Activated T-helper 1 cell treated with anti-CD3 and anti-CD28 coated beads, Interleukin-12 subunit alpha, Interleukin-12 subunit beta, Interleukin-2, Interleukin-4 antibody, amounts not matched to agents 30 ng/mL and 10 ng/mL and 1 ng/mL, durations not matched to agents 14 hours and 24 hours and 36 hours (primary cell): ENCODE data around the gene S100A7. TPM values are rescaled to one million over a fixed set of nuclear protein-coding genes. Genes with fewer than 3 reads are reported as not detected.
"Not testable (repeated sequence)": the region's sequence is repeated elsewhere in the genome, so short reads cannot be mapped to it uniquely, and the experiment has no call there.

Experiments
- DNase-seq: peaks from one replicate; pipeline ENCODE4 v3.0.0; 2021; ENCODE audit warnings: low spot score
- H3K27ac Mint-ChIP-seq: one replicate; pipeline ENCODE4 v1.8.0; 2021; ENCODE audit warnings: mild to moderate bottlenecking, mixed read lengths
- H3K27me3 Mint-ChIP-seq: one replicate; pipeline ENCODE4 v1.8.0; 2022; ENCODE audit warnings: mild to moderate bottlenecking, moderate library complexity, mixed read lengths; ENCODE audit not compliant: insufficient read depth
- H3K36me3 Mint-ChIP-seq: one replicate; pipeline ENCODE4 v1.8.0; 2021; ENCODE audit warnings: low read depth, mixed read lengths
- H3K4me1 Mint-ChIP-seq: one replicate; pipeline ENCODE4 v1.8.0; 2021; ENCODE audit warnings: low read depth, mixed read lengths
- H3K4me3 Mint-ChIP-seq: one replicate; pipeline ENCODE4 v1.8.0; 2021; ENCODE audit warnings: mild to moderate bottlenecking, moderate library complexity, mixed read lengths
- H3K9me3 Mint-ChIP-seq: one replicate; pipeline ENCODE4 v1.8.0; 2021; ENCODE audit warnings: mixed read lengths
- intact Hi-C: fragments of 100-400 bp; cut with micrococcal nuclease; formaldehyde crosslinking; loops from one replicate; pipeline ENCODE4 v1.15.1; 2024
- total RNA-seq: library from RNA; stranded (reverse); gene quantifications from 2 replicates; pipeline ENCODE4 v1.2.3, GENCODE V29; 2022

S100A7 gene
- total RNA-seq, 1 donor from 2014 or later, result not detected

- Mint-ChIP-seq H3K27ac (no peak overlapping the region), H3K4me1 (peaks cover 5% of the 10 kb centered on the region), H3K27me3 (peaks cover 23% of the 10 kb centered on the region), H3K36me3 (no peaks in the 10 kb centered on the region), H3K4me3 (no peak overlapping the region), H3K9me3 (peaks cover 6% of the 10 kb centered on the region)
- DNase-seq, result no peak
- intact Hi-C loops, result no loop called here
Observed at GRCh38 chr1:153466908-153467307, 6.5 kb upstream of the S100A7 start.

DNA sequence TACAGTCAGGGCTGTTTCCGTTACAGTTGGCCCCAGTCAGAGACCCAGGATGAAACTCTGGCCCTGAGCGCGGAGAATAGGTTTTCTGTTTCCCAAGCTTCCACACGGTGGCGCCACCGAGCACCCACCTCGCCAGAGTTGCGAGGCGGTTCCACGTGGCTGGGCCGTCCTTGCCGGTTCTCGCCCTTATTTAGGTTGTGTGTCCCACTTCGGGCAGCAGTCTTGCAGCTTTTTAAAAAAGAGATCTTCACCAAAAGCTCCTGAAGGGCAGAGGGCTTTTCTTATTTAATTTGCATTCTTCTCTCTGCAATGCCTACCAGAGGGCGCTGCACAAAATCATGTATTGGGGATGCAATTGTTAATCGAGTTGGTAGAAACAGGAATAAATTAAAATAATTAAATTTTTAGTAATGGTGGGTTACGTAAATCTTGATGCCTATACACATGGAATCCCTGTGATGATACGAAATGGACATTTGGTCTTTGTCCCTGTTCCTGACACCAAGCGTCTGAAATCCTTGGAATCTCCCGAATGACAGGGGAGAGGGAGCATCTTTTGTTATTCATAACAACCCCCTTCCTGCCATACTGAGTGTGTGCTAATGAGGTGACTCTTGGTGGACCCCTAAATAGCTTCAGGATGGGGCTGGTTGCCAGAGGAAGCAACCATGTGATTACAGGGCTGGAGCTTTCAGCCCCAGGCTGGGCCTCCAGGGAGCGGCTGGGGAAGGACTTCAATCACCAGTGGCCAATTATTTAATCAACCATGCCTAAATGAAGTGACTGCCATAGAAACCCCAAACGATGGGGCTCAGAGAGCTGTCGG, 5.6 kb upstream of the S100A7 start:
- Mint-ChIP-seq H3K4me3 (no peak overlapping the region), H3K4me1 (peaks cover 5% of the 10 kb centered on the region), H3K9me3 (no peaks in the 10 kb centered on the region), H3K27ac (no peak overlapping the region), H3K36me3 (no peaks in the 10 kb centered on the region), H3K27me3 (peaks cover 26% of the 10 kb centered on the region)
- peak; percentile 42 for DNase-seq
- intact Hi-C loops, result loop anchor here (1.0 kb wide), 2 partner anchors 29 to 114 kb away; no protein-coding TSS in a partner anchor

DNA sequence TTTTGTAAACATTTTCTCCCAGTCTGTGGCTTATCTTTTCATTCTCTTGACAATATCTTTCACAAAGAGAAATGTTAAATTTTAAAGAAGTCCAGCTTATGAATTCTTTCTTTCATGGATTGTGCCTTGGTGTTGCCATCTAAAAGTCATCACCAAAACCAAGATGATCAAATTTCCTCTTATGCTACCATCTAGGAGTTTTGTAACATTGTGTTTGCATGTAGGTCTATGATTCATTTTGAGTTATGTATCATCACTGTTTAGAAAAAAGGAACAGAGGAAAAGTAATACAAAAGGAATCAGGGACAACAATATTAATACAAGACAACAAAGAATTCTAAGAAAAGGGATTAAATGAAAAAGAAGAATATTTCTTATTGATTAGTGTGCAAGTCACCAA, 2.3 kb upstream of the S100A7 start:
- H3K27me3 Mint-ChIP-seq, result peaks cover 23% of the 10 kb centered on the region
- DNase-seq, H3K27ac Mint-ChIP-seq, intact Hi-C loops, H3K4me3 Mint-ChIP-seq, H3K9me3 Mint-ChIP-seq, H3K36me3 Mint-ChIP-seq, H3K4me1 Mint-ChIP-seq: not testable (repeated sequence)

DNA sequence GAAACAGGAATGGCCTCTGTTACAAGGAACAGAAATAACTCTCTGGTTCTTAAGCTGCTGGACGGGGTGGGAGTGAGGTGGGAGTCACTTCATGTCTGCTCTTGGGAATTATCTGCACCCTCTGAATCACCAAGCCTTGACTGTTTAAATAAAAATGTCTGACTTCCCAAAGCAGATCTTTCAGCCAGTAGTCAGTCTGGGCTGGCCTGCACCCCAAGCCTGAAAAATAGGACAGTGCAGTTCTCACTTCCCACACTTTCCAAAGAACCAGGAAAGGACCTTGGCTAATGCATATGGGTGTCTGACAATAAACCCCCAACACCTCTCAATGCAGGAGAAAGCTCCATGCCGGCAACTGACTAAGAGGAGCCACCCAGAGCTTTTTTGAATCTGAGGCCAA, 796 bp downstream of the S100A7 start:
- intact Hi-C loops, result no loop called here
- no peak for DNase-seq
- Mint-ChIP-seq H3K36me3 (no peaks in the 10 kb centered on the region), H3K27me3 (peaks cover 20% of the 10 kb centered on the region), H3K4me3 (no peak overlapping the region), H3K27ac (no peak overlapping the region), H3K4me1 (no peaks in the 10 kb centered on the region), H3K9me3 (no peaks in the 10 kb centered on the region)

- H3K27ac Mint-ChIP-seq, result no peak overlapping the region
- no peaks in the 10 kb centered on the region for H3K9me3 Mint-ChIP-seq
- no peak for DNase-seq
- H3K4me1 Mint-ChIP-seq, result no peaks in the 10 kb centered on the region
- intact Hi-C loops, result no loop called here
- peaks cover 4% of the 10 kb centered on the region for H3K27me3 Mint-ChIP-seq
- H3K36me3 Mint-ChIP-seq, result no peaks in the 10 kb centered on the region
- no peak overlapping the region for H3K4me3 Mint-ChIP-seq
Observed at GRCh38 chr1:153456396-153456795, 4.1 kb downstream of the S100A7 start.

GRCh38 chr1:153448851-153449250, 11.6 kb downstream of the S100A7 start:
- DNase-seq, H3K9me3 Mint-ChIP-seq, H3K36me3 Mint-ChIP-seq, H3K27ac Mint-ChIP-seq, H3K4me3 Mint-ChIP-seq, H3K27me3 Mint-ChIP-seq, H3K4me1 Mint-ChIP-seq, intact Hi-C loops: not testable (repeated sequence)

DNA sequence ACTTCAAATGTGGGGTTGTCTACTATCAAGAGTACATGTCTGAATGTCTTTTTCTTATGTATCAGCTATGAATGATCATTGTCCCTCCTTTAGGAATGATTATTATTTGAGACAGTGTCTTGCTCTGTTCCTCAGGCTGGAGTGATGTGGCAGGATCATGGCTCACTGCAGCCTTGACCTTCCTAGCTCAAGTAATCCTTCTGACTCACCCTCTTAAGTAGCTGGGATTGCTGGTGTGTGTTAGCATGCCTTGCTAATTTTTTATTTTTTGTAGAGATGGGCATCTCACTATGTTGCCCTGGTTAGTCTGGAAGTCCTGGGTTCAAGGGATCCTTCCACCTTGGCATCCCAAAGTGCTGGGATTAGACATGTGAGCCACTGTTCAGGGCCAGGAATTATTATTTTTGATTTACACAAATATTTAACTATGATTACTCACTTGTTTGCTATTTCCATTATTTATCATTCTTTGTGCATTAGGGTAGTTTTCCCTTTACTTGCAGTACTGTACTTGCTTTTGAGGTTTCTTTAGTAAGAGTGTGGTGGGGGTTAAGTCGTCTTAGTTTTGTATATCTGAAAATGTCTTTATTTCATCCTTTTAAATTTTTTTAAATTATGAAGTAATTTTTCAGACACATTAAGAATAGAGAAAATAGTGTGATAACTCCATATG, 12.8 kb downstream of the S100A7 start:
- Mint-ChIP-seq H3K4me3 (no peak overlapping the region), H3K36me3 (no peaks in the 10 kb centered on the region), H3K27ac (no peak overlapping the region), H3K4me1 (no peaks in the 10 kb centered on the region), H3K9me3 (no peaks in the 10 kb centered on the region), H3K27me3 (peaks cover 3% of the 10 kb centered on the region)
- intact Hi-C loops, result no loop called here
- no peak for DNase-seq

DNA sequence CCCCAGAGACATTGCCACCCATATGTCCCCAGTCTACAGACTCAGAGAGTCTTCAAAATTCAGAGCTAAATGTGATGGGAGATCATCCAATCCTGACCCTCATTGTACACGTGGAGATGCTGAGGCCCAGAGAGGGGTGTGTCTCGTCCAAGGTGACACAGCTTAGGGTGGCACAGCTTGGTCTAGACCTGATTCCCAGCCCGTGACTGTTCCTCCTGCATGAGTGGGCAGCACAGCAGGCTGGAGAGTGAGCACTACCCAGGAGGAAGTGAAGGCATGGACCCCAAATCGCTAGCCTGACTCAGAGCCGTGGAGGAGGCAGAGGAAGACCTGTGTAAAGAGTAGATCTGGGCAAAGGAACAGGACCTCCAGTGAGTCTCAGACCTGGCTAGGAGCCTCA, 16.4 kb downstream of the S100A7 start:
- Mint-ChIP-seq H3K36me3 (no peaks in the 10 kb centered on the region), H3K4me3 (no peak overlapping the region), H3K27me3 (peaks cover 3% of the 10 kb centered on the region), H3K4me1 (no peaks in the 10 kb centered on the region), H3K9me3 (no peaks in the 10 kb centered on the region), H3K27ac (no peak overlapping the region)
- no peak for DNase-seq
- intact Hi-C loops, result no loop called here

DNA sequence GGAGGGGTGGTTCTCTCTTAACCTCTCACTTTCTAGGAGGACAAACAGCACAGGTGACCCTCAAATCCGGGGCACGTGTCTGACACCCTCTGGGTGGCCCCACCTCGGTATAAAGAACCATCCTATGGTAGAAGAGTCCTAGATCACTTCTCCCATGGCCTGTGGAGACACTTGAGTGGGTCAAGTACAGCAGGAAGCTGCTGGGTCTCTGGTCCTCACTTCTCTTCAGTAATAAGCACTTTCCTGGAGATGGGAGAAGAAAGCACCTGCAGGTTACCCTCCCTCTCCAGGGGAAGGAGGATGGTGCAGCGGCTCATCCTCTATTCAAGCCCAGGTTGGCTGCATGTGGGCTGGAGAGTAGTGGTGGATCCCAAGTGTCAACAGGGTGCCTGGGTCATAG, 17.0 kb downstream of the S100A7 start:
- Mint-ChIP-seq H3K9me3 (no peaks in the 10 kb centered on the region), H3K27me3 (peaks cover 3% of the 10 kb centered on the region), H3K4me3 (no peak overlapping the region), H3K27ac (no peak overlapping the region), H3K36me3 (no peaks in the 10 kb centered on the region), H3K4me1 (no peaks in the 10 kb centered on the region)
- intact Hi-C loops, result no loop called here
- no peak for DNase-seq

GRCh38 chr1:153441238-153441755, 19.2 kb downstream of the S100A7 start:
- intact Hi-C loops, result no loop called here
- Mint-ChIP-seq H3K27ac (no peak overlapping the region), H3K36me3 (no peaks in the 10 kb centered on the region), H3K27me3 (no peaks in the 10 kb centered on the region), H3K4me3 (no peak overlapping the region), H3K9me3 (no peaks in the 10 kb centered on the region), H3K4me1 (no peaks in the 10 kb centered on the region)
- no peak for DNase-seq

DNA sequence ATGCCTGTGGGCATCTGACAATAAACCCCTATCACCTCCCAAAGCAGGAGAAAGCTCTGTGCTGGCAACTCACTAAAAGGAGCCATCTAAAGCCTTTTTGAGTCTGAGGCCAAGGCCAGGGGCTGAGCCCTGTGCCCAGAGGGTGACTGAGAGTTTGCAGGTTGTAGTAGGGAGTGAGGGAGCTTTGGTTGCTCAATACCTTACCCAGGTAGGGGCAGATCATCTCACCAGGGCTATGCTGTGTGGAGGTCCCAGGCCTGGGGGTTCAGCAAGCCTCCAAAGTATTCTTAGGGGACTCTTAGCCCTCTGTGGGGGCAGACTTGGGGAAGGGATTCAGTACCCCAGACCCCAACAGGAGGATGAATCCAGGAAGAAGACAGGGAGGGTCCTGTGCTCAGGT, 21.2 kb downstream of the S100A7 start:
- no peak for DNase-seq
- Mint-ChIP-seq H3K27ac (no peak overlapping the region), H3K36me3 (no peaks in the 10 kb centered on the region), H3K27me3 (no peaks in the 10 kb centered on the region), H3K4me3 (no peak overlapping the region), H3K4me1 (no peaks in the 10 kb centered on the region), H3K9me3 (no peaks in the 10 kb centered on the region)
- intact Hi-C loops, result no loop called here

DNA sequence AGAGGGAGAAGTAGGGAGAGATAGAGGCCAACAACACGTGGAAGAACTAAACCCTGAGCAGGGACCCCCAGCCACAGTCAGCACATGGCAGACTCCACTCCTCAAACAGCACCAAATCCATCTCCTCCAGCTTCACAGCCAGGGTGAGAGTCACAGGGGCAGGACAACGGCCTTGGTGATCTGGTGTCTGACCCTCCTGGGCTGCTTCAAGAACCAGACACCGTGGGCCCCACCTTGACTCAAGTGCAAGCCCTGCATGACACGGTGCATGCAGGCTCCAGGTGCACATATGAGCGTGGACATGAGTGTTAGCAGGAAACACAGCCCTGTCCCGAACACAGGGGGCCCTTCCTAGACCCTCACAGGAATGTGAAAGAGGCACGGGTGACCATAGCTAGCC, 21.9 kb downstream of the S100A7 start:
- no peak overlapping the region for H3K4me3 Mint-ChIP-seq
- H3K27me3 Mint-ChIP-seq, result no peaks in the 10 kb centered on the region
- no peak overlapping the region for H3K27ac Mint-ChIP-seq
- no peaks in the 10 kb centered on the region for H3K9me3 Mint-ChIP-seq
- no peaks in the 10 kb centered on the region for H3K36me3 Mint-ChIP-seq
- intact Hi-C loops, result no loop called here
- H3K4me1 Mint-ChIP-seq, result no peaks in the 10 kb centered on the region
- no peak for DNase-seq

DNA sequence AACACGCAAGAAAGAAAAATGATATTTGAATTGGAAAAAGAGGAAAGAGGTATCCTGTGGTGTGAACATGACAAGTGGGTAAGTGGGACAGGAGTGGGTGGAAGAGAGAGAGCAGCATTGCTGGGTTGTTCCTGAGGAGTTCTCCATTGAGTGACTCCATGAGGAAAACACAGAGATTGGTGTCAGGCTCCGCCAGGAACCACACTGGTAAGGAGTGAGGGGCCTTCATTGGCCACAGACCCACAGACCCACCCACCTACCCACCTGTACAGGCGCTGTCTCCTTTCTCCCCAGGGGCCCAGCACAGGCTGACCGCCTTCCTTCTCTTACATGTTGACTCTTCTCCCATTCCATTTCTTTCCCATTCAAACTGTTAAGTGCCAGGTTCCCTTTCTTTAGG, 23.2 kb downstream of the S100A7 start:
- DNase-seq, result no peak
- H3K9me3 Mint-ChIP-seq, result no peaks in the 10 kb centered on the region
- no peak overlapping the region for H3K27ac Mint-ChIP-seq
- no peaks in the 10 kb centered on the region for H3K4me1 Mint-ChIP-seq
- peaks cover 4% of the 10 kb centered on the region for H3K27me3 Mint-ChIP-seq
- no peaks in the 10 kb centered on the region for H3K36me3 Mint-ChIP-seq
- intact Hi-C loops, result no loop called here
- no peak overlapping the region for H3K4me3 Mint-ChIP-seq
